OCI-LY7 (cell line): ENCODE data around the gene DUSP28. TPM values are rescaled to one million over a fixed set of nuclear protein-coding genes. Genes with fewer than 3 reads are reported as not detected.

Source experiments
- BruUV-seq: library from RNA; stranded (reverse); fragments of 400-500 nt; replicated peaks from 2 replicates; lab custom pipeline; 2021; lab: Mats Ljungman, UMichigan
- CTCF ChIA-PET: fragments of 300-600 bp; sonication (Branson Sonifier 250); formaldehyde crosslinking; loops from one replicate; lab custom pipeline; 2022; ENCODE audit warnings: antibody characterized with exemption; ENCODE audit not compliant: unreplicated experiment; lab: Charles Lee
- POLR2A ChIA-PET: fragments of 300-600 bp; sonication (Branson Sonifier 250); formaldehyde crosslinking; loops from one replicate; lab custom pipeline; 2022; ENCODE audit warnings: antibody characterized with exemption; lab: Charles Lee
- DNase-seq: peaks from one replicate; pipeline ENCODE4 v3.0.0-alpha.2; 2015; ENCODE audit warnings: low spot score
- H2AFZ ChIP-seq: fragments of 200-600 bp; sonication (generic), shearing (Covaris generic); 2 replicates; pipeline ENCODE4 v1.6.1; 2014; ENCODE audit warnings: mild to moderate bottlenecking, antibody characterized with exemption, low read length, moderate library complexity
- H3K27ac ChIP-seq: fragments of 200-600 bp; sonication (generic); 2 replicates; pipeline ENCODE4 v1.5.1; 2014; ENCODE audit warnings: mixed run types, low read depth, mild to moderate bottlenecking, moderate library complexity, low read length, inconsistent platforms; ENCODE audit not compliant: poor library complexity, severe bottlenecking
- H3K36me3 ChIP-seq: fragments of 200-600 bp; sonication (generic); 2 replicates; pipeline ENCODE4 v1.6.1; 2014; ENCODE audit warnings: mild to moderate bottlenecking, antibody characterized with exemption, low read length, moderate library complexity, mixed read lengths; ENCODE audit not compliant: insufficient read depth
- H3K4me1 ChIP-seq: fragments of 200-600 bp; sonication (generic); 2 replicates; pipeline ENCODE4 v1.5.1; 2014; ENCODE audit warnings: mild to moderate bottlenecking, low read length; ENCODE audit not compliant: insufficient read depth, poor library complexity, severe bottlenecking
- H3K4me2 ChIP-seq: fragments of 200-600 bp; sonication (generic); 2 replicates; pipeline ENCODE4 v1.6.1; 2014; ENCODE audit warnings: mild to moderate bottlenecking, low read length
- H3K4me3 ChIP-seq: fragments of 200-600 bp; sonication (generic); 2 replicates; pipeline ENCODE4 v1.5.1; 2014; ENCODE audit warnings: mild to moderate bottlenecking, low read depth, low read length; ENCODE audit not compliant: poor library complexity, severe bottlenecking
- H3K79me2 ChIP-seq: fragments of 200-600 bp; sonication (generic); 2 replicates; pipeline ENCODE4 v1.6.1; 2016; ENCODE audit warnings: low read depth, mild to moderate bottlenecking, low read length, moderate library complexity, mixed read lengths; ENCODE audit not compliant: insufficient read depth
- H3K9me2 ChIP-seq: fragments of 200-600 bp; sonication (generic); 2 replicates; pipeline ENCODE4 v1.6.1; 2016; ENCODE audit warnings: mild to moderate bottlenecking, low read length, mixed read lengths; ENCODE audit not compliant: insufficient read depth
- H3K9me3 ChIP-seq: fragments of 200-600 bp; sonication (generic); 2 replicates; pipeline ENCODE4 v1.6.1; 2014; ENCODE audit warnings: mild to moderate bottlenecking, mixed run types, low read length, mixed read lengths
- H4K20me1 ChIP-seq: fragments of 200-600 bp; sonication (generic); 2 replicates; pipeline ENCODE4 v1.6.1; 2014; ENCODE audit warnings: mild to moderate bottlenecking, antibody characterized with exemption, low read length, moderate library complexity, mixed read lengths; ENCODE audit not compliant: insufficient read depth
- CTCF ChIP-seq: fragments of 200-600 bp; sonication (generic); conservative IDR thresholded peaks from 2 replicates; pipeline ENCODE4 v1.5.1; 2014; ENCODE audit warnings: mild to moderate bottlenecking, antibody characterized with exemption, low read length, moderate library complexity, mixed read lengths
- EZH2phosphoT487 ChIP-seq: fragments of 200-600 bp; sonication (generic); IDR thresholded peaks from 2 replicates; pipeline ENCODE4 v1.6.1; 2018; ENCODE audit warnings: low read depth, borderline replicate concordance, mild to moderate bottlenecking, mixed run types, antibody characterized with exemption, low read length, moderate library complexity, mixed read lengths
- intact Hi-C: fragments of 100-400 bp; cut with micrococcal nuclease; formaldehyde crosslinking; loops from one replicate; pipeline ENCODE4 v1.10.0; 2022; ENCODE audit not compliant: unreplicated experiment
- total RNA-seq, 2 experiments: library from RNA; depleted of rRNA in 1 of 2; stranded (reverse); fragments of >200 nt in 1 of 2; shearing (Covaris generic) in 1 of 2; gene quantifications; 2 replicates each; pipeline ENCODE4 v1.2.3, GENCODE V29; 2014 to 2022

DUSP28 gene
- total RNA-seq, 2 experiments from 2014 or later = 15.8 to 17.6 TPM

- CTCF ChIA-PET = interaction anchor here (1.4 kb wide), 1 partner anchor 43 kb away, joined by 4 read pairs; no protein-coding TSS in a partner anchor
- DNase-seq = peak; percentile 72
- POLR2A ChIA-PET = no interaction called here
- no peaks in the 10 kb centered on the region; the same call in 1 of the 2 replicates for H3K9me3 ChIP-seq
- TF ChIP-seq CTCF (peak; percentile 81), EZH2phosphoT487 (no peak)
- no peak overlapping the region for H3K4me3 ChIP-seq
- H2AFZ ChIP-seq = no peak overlapping the region
- peaks cover 39% of the 10 kb centered on the region; the same call in 1 of the 2 replicates for H3K79me2 ChIP-seq
- no TSS peak for BruUV-seq
- intact Hi-C loops = loop anchor here (1.0 kb wide), 1 partner anchor 42 kb away; no protein-coding TSS in a partner anchor
- no peak overlapping the region for H3K4me2 ChIP-seq
- peaks cover 57% of the 10 kb centered on the region for H3K36me3 ChIP-seq
- peaks cover 46% of the 10 kb centered on the region for H3K4me1 ChIP-seq
- no peaks in the 10 kb centered on the region for H3K9me2 ChIP-seq
- H3K27ac ChIP-seq = no peak overlapping the region
- H4K20me1 ChIP-seq = no peaks in the 10 kb centered on the region
These were observed 3.5 kb upstream of the DUSP28 start for GRCh38 chr2:240556553-240557100.

GRCh38 chr2:240557101-240557751 is 2.9 kb upstream of the DUSP28 start:
- ChIA-PET POLR2A (no interaction called here), CTCF (interaction anchor here (1.4 kb wide), 1 partner anchor 43 kb away, joined by 4 read pairs; no protein-coding TSS in a partner anchor)
- Histone ChIP-seq H3K36me3 (peaks cover 54% of the 10 kb centered on the region), H2AFZ (no peak overlapping the region), H3K4me1 (peaks cover 46% of the 10 kb centered on the region), H3K79me2 (peaks cover 44% of the 10 kb centered on the region; the same call in 1 of the 2 replicates), H3K4me3 (no peak overlapping the region), H3K9me2 (no peaks in the 10 kb centered on the region), H3K4me2 (no peak overlapping the region), H3K9me3 (no peaks in the 10 kb centered on the region), H4K20me1 (no peaks in the 10 kb centered on the region), H3K27ac (no peak overlapping the region)
- BruUV-seq = no TSS peak
- intact Hi-C loops = no loop called here
- no peak for DNase-seq
- TF ChIP-seq EZH2phosphoT487 = no peak
- TF ChIP-seq CTCF = no peak; the same call in 1 of the 2 replicates

- Histone ChIP-seq H3K9me3 (no peaks in the 10 kb centered on the region), H4K20me1 (no peaks in the 10 kb centered on the region), H3K4me2 (peak within 1 kb of the TSS; percentile 78), H3K9me2 (no peaks in the 10 kb centered on the region), H3K4me1 (peaks cover 46% of the 10 kb centered on the region), H3K4me3 (peak within 1 kb of the TSS; percentile 91), H3K36me3 (peaks cover 54% of the 10 kb centered on the region), H3K79me2 (peaks cover 44% of the 10 kb centered on the region; the same call in 1 of the 2 replicates), H2AFZ (no peak within 1 kb of the TSS), H3K27ac (peak within 1 kb of the TSS; percentile 86)
- POLR2A ChIA-PET = no interaction called here
- CTCF ChIA-PET = no interaction called here
- BruUV-seq = no TSS peak
- no peak for TF ChIP-seq CTCF
- no peak for TF ChIP-seq EZH2phosphoT487
- intact Hi-C loops = no loop called here
- no peak for DNase-seq
These were observed 2.3 kb upstream of the DUSP28 start, which contains the start of gene ANKMY1 for GRCh38 chr2:240557808-240558207. TSS of gene ANKMY1 (minus strand) at chr2:240557988. CDS start at chr2:240557335, 653 bp downstream.
